ENCODE measurements around the gene RPL35A. TPM values are rescaled to one million over a fixed set of nuclear protein-coding genes. Genes with fewer than 3 reads are reported as not detected.
"Not testable (repeated sequence)": the region's sequence is repeated elsewhere in the genome, so short reads cannot be mapped to it uniquely, and the experiment has no call there.

Gene RPL35A
- total RNA-seq, 4 donors from 2014 or later, result 409 to 491 (median 427) TPM

- Histone ChIP-seq H3K4me3 (no peak overlapping the region), H3K27me3 (no peaks in the 10 kb centered on the region), H3K27ac (peak overlapping the region in 1 of 4 donors; percentile 31), H3K4me1 (peaks cover 23 to 24% of the 10 kb centered on the region in 2 donors), H3K9me3 (no peaks in the 10 kb centered on the region), H3K36me3 (peaks cover 7 to 37% of the 10 kb centered on the region in 2 donors)
- no peak for TF ChIP-seq CTCF (IDR thresholded peaks at IDR 0.05 in 4 of 5, conservative IDR thresholded peaks at IDR 0.05 in 1 of 5)
- in situ Hi-C loops (cut with MboI; ENCODE audit: low sequenced_read_pairs in 4 of 4) (no loop called here), intact Hi-C loops (cut with DNase I; ENCODE audit: low total_unique reads) (loop anchor here (10.0 kb wide), 1 partner anchor 203 kb away; no protein-coding TSS in a partner anchor)
- DNase-seq (no peak), ATAC-seq (no peak)
These were observed 7.8 kb downstream of the RPL35A start for GRCh38 chr3:197957790-197958133.

- DNase-seq, result no peak
- H3K4me3 ChIP-seq, result no peak overlapping the region
- H3K4me1 ChIP-seq, result peaks cover 17 to 21% of the 10 kb centered on the region in 2 donors
- in situ Hi-C loops (cut with MboI; ENCODE audit: low sequenced_read_pairs in 4 of 4), result no loop called here
- H3K27me3 ChIP-seq, result no peaks in the 10 kb centered on the region
- intact Hi-C loops (cut with DNase I; ENCODE audit: low total_unique reads), result loop anchor here (10.0 kb wide), 1 partner anchor 204 kb away; no protein-coding TSS in a partner anchor
- peak overlapping the region in 1 of 4 donors; percentile 31 for H3K27ac ChIP-seq
- no peak for ATAC-seq
- H3K36me3 ChIP-seq, result peaks cover 2 to 31% of the 10 kb centered on the region in 2 donors
- H3K9me3 ChIP-seq, result no peaks in the 10 kb centered on the region
- TF ChIP-seq POLR2A (IDR thresholded peaks at IDR 0.05), result no peak
- TF ChIP-seq CTCF (IDR thresholded peaks at IDR 0.05 in 4 of 5, conservative IDR thresholded peaks at IDR 0.05 in 1 of 5), result no peak
These were observed 8.4 kb downstream of the RPL35A start for GRCh38 chr3:197958346-197958745.

GRCh38 chr3:197958848-197959247 lies 8.9 kb downstream of the RPL35A start:
- intact Hi-C loops (cut with DNase I; ENCODE audit: low total_unique reads), result loop anchor here (10.0 kb wide), 1 partner anchor 204 kb away; no protein-coding TSS in a partner anchor
- in situ Hi-C loops (cut with MboI; ENCODE audit: low sequenced_read_pairs in 4 of 4), result not testable (repeated sequence)
- H3K4me1 ChIP-seq, result peaks cover 15 to 19% of the 10 kb centered on the region in 2 donors

GRCh38 chr3:197959500-197959890 lies 9.5 kb downstream of the RPL35A start:
- TF ChIP-seq CTCF (IDR thresholded peaks at IDR 0.05 in 4 of 5, conservative IDR thresholded peaks at IDR 0.05 in 1 of 5) (no peak), POLR2A (IDR thresholded peaks at IDR 0.05) (no peak)
- H3K36me3 ChIP-seq, result peaks cover 0 to 19% of the 10 kb centered on the region in 2 donors
- ATAC-seq (no peak), DNase-seq (no peak)
- H3K9me3 ChIP-seq, result no peaks in the 10 kb centered on the region
- no peaks in the 10 kb centered on the region for H3K27me3 ChIP-seq
- intact Hi-C loops (cut with DNase I; ENCODE audit: low total_unique reads), result loop anchor here (10.0 kb wide), 1 partner anchor 205 kb away; no protein-coding TSS in a partner anchor
- in situ Hi-C loops (cut with MboI; ENCODE audit: low sequenced_read_pairs in 4 of 4), result no loop called here
- H3K4me3 ChIP-seq, result peak overlapping the region; percentile 75 to 89 (median 80)
- peaks cover 15 to 19% of the 10 kb centered on the region in 2 donors for H3K4me1 ChIP-seq
- peak overlapping the region; percentile 74 to 86 (median 80) for H3K27ac ChIP-seq

More at GRCh38 chr3:197958848-197959247, 8.9 kb downstream of the RPL35A start:
- Histone ChIP-seq H3K36me3 (peaks cover 0 to 26% of the 10 kb centered on the region in 2 donors), H3K27ac (peak overlapping the region in 3 of 4 donors; percentile 74 to 86 (median 79)), H3K4me3 (peak overlapping the region in 2 of 4 donors; percentile 75 to 80)
- H3K27me3 ChIP-seq, H3K9me3 ChIP-seq, ATAC-seq, DNase-seq: not testable (repeated sequence)

GRCh38 chr3:197959891-197960693 lies 10.1 kb downstream of the RPL35A start, which contains the start of gene LMLN:
Gene LMLN, plus strand, starts transcription at chr3:197960217. Its CDS starts 29 bp downstream, at chr3:197960246.
- peaks cover 15 to 19% of the 10 kb centered on the region in 2 donors for H3K4me1 ChIP-seq
- TF ChIP-seq POLR2A (IDR thresholded peaks at IDR 0.05) (peak; percentile 57 to 76), CTCF (IDR thresholded peaks at IDR 0.05 in 4 of 5, conservative IDR thresholded peaks at IDR 0.05 in 1 of 5) (peak in 1 of 5 experiments; percentile 27)
- intact Hi-C loops (cut with DNase I; ENCODE audit: low total_unique reads), result loop anchor here (1.0 to 10.0 kb wide), 2 partner anchors 10 to 205 kb away; partner anchors contain the start of gene RPL35A

More at GRCh38 chr3:197959891-197960693, 10.1 kb downstream of the RPL35A start, which contains the start of gene LMLN:
- no peaks in the 10 kb centered on the region for H3K9me3 ChIP-seq
- in situ Hi-C loops (cut with MboI; ENCODE audit: low sequenced_read_pairs in 4 of 4), result no loop called here
- H3K36me3 ChIP-seq, result peaks cover 0 to 13% of the 10 kb centered on the region in 2 donors
- H3K27ac ChIP-seq, result peak within 1 kb of the TSS; percentile 74 to 86 (median 80)
- ATAC-seq, result peak; percentile 97
- peak within 1 kb of the TSS; percentile 75 to 89 (median 80) for H3K4me3 ChIP-seq
- DNase-seq, result peak; percentile 94
- H3K27me3 ChIP-seq, result no peaks in the 10 kb centered on the region

Measured in gastrocnemius medialis (tissue), 4 donors.